ENCODE results near the gene SLC25A6.

- no peak for TF ChIP-seq EZH2 (IDR thresholded peaks at IDR 0.05; ENCODE audit: low read depth)
- TF ChIP-seq CTCF (conservative IDR thresholded peaks at IDR 0.05) = no peak
Observed at GRCh38 chrX:1420371-1420770, 28.5 kb upstream of the SLC25A6 start.
